AG04450 (cell line): ENCODE data around the gene LEMD2. TPM values are rescaled to one million over a fixed set of nuclear protein-coding genes. Genes with fewer than 3 reads are reported as not detected.

ENCODE experiments used
- CTCF ChIA-PET: fragments of 300-600, 350-600 bp; formaldehyde crosslinking; extraction: SDS; loops from one replicate; lab custom pipeline; 2022; ENCODE audit warnings: antibody characterized with exemption, inconsistent platforms; lab: Charles Lee
- POLR2A ChIA-PET: fragments of 350-600 bp; formaldehyde crosslinking; extraction: SDS; loops from one replicate; lab custom pipeline; 2021; ENCODE audit warnings: antibody characterized with exemption, inconsistent platforms; lab: Yijun Ruan, JAX
- DNase-seq: peaks from one replicate; pipeline ENCODE4 v3.0.0-alpha.2; 2011; ENCODE audit warnings: low read depth, low spot score
- H3K27ac ChIP-seq: one replicate; pipeline ENCODE4 v1.5.1; 2012; ENCODE audit warnings: low read depth, low read length, control low read depth
- H3K27me3 ChIP-seq: one replicate; pipeline ENCODE4 v1.6.0; 2012; ENCODE audit warnings: low read length; ENCODE audit not compliant: control insufficient read depth, insufficient read depth
- H3K4me3 ChIP-seq: 2 replicates; pipeline ENCODE4 v1.5.1; 2011; ENCODE audit warnings: mild to moderate bottlenecking, low read depth, low read length, control low read depth
- H3K9me3 ChIP-seq: 2 replicates; pipeline ENCODE4 v1.5.1; 2012; ENCODE audit warnings: low read length; ENCODE audit not compliant: control insufficient read depth, insufficient read depth
- CTCF ChIP-seq: IDR thresholded peaks from 2 replicates; pipeline ENCODE4 v1.5.1; 2011; ENCODE audit warnings: low read depth, low read length, control low read depth, inconsistent platforms
- polyA plus RNA-seq: library from polyadenylated mRNA; depleted of rRNA; stranded (reverse); fragments of >200 nt; gene quantifications from 2 replicates; pipeline ENCODE4 v1.2.3, GENCODE V29; 2011

LEMD2 gene
- polyA plus RNA-seq, 1 experiment, result 47.4 TPM

DNA sequence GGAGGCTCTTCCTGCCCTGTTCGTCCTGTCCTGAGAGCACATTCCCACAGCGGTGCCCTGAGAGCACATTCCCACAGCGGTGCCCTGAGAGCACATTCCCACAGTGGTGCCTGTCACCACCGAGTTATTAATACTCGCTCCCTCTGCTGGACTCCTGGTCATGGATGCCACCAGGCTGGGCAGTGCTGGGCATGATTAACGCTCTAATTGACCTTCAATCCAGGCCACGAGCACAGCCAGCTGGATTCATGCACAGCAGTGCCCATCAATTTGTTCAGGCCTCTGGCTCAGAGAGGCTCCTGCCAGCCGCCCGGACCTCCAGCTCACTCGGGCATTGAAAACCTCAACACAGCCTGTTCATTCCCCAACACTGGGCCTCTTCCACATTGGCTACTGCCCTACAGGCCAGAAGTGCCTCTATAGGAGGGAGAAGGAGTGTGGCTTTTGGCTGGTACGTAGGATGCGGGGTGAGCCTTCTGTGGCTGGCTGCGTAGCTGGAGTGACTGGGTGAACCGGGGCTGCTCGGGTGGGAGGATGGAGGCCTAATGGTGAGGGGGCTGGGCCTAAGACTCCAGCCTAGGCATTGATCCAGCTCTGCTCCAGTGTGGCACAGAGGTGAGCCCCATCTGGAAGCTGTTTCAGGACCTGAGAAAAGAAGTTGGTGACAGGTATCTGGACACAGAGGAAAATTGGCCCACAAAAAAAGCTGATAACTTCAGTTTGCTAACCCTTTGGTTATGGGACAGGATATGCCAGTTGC is 51.5 kb downstream of the LEMD2 start:
- Histone ChIP-seq H3K27me3 (peaks cover 4% of the 10 kb centered on the region), H3K9me3 (no peaks in the 10 kb centered on the region), H3K27ac (no peak overlapping the region), H3K4me3 (no peak overlapping the region)
- CTCF ChIA-PET, result interaction anchor here (0.9 kb wide), 1 partner anchor 9 kb away, joined by 3 read pairs; no protein-coding TSS in a partner anchor
- POLR2A ChIA-PET, result interaction anchor here (0.6 kb wide), 1 partner anchor 53 kb away, joined by 3 read pairs; no protein-coding TSS in a partner anchor
- no peak for DNase-seq
- TF ChIP-seq CTCF, result no peak

DNA sequence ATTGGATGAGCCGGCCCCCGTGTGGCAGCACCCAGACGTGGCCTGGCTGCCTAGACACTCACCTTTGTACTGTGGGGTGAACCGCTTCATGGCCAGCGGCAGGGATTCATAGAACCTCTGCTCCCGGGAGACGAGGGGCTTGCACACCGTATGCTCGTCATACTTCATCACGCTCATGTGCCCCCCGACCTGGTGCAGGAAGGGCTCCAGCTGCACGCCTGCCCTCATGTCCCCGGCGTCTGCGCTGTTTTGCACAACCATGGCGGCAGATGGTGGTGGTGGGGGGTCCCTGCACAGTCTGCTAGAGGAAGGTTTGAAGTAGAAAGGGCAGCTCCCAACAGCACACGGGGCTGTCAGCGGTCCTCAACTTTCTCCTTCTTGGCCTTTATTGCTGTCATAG is 53.7 kb downstream of the LEMD2 start:
- TF ChIP-seq CTCF, result no peak
- H3K9me3 ChIP-seq, result no peaks in the 10 kb centered on the region
- ChIA-PET CTCF (interaction anchor here (1.1 to 1.2 kb wide), 2 partner anchors 8 to 10 kb away, joined by 3 to 7 read pairs; no protein-coding TSS in a partner anchor), POLR2A (no interaction called here)
- H3K27me3 ChIP-seq, result no peaks in the 10 kb centered on the region
- no peak for DNase-seq
- no peak overlapping the region for H3K4me3 ChIP-seq
- no peak overlapping the region for H3K27ac ChIP-seq

DNA sequence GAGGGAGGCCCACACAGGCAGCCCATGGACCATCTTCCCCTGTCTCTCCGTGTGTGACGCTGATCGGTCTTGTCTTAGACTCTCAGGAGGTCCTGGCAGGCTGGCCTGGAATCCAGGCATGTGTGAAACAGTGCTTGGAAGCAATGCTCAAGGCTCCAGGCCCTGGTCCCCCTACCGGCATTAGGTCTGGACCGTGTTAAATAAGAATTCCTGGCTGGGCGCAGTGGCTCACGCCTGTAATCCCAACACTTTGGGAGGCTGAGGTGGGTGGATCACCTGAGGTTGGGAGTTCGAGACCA is 55.3 kb downstream of the LEMD2 start:
- POLR2A ChIA-PET, result no interaction called here
- no peak for TF ChIP-seq CTCF
- Histone ChIP-seq H3K27ac (no peak overlapping the region), H3K27me3 (peaks cover 4% of the 10 kb centered on the region), H3K4me3 (no peak overlapping the region), H3K9me3 (no peaks in the 10 kb centered on the region)
- no peak for DNase-seq
- CTCF ChIA-PET, result no interaction called here

DNA sequence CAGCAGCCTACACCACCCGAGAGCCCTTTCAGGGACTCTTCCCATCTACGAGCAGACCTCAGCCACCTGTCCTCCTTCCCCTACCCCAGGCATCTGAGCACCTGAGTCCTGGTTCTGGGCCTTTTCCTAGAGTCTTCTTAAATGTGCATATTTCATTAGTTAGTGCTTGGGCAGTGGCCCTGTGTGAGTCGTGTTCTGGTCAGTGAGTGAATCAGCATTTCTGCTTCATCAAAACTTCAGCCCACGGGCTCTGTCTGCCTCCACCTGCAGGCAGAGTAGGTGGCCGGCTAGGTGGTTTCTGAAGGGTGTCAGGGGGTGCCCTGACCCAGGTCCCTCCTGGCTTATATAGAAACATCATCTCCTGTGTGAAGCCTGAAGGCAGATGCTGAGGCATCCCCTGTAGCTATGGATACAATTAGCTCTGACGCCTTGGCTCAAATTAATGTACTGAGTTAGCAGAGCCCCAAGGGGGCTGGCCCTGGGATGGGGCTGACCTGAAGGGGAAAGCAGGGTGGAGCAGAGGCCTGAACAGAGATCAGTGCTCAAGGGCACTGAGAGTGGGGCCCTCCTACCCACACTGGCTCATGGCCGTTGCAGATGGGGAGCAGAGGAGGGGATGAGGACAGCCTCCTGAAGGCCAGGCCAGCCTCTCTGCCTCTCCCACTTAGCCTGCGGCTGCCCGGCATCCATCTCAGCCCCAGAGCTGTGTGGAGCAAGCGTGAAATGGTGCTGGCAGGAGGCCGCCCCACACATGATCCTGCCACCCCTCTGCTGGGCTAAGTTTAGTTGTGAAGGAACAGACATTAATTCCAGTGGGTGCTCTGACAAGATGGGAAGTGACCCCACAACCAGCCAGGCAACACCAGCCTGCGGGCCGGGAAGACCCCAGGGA is 55.9 kb downstream of the LEMD2 start:
- Histone ChIP-seq H3K27ac (no peak overlapping the region), H3K27me3 (peaks cover 4% of the 10 kb centered on the region), H3K4me3 (no peak overlapping the region), H3K9me3 (no peaks in the 10 kb centered on the region)
- ChIA-PET POLR2A (no interaction called here), CTCF (interaction anchor here (2.2 kb wide), 1 partner anchor 11 kb away, joined by 8 read pairs; no protein-coding TSS in a partner anchor)
- no peak for DNase-seq
- TF ChIP-seq CTCF, result no peak

DNA sequence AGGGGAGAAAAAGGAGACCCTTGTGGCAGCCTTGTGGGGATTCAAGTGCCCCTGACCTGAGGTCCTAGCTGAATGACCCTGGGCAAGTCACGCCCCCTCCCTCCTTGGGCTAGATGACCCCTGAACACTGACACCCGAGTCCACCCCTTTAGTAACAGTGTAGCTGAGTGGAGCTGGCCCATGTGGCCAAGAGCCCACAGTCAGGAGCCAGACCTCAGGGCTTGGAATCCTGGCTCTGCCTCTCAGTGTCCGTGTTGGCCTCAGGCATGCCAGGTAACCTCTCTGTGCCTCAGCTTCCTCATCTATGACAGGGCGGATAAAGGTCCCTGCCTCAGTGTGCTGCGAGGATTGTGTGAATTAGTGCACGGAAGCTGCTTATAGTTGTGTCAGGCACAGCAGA is 56.5 kb downstream of the LEMD2 start:
- Histone ChIP-seq H3K4me3 (no peak overlapping the region), H3K27me3 (peaks cover 6% of the 10 kb centered on the region), H3K27ac (no peak overlapping the region), H3K9me3 (no peaks in the 10 kb centered on the region)
- POLR2A ChIA-PET, result no interaction called here
- CTCF ChIA-PET, result interaction anchor here (2.2 kb wide), 1 partner anchor 12 kb away, joined by 8 read pairs; no protein-coding TSS in a partner anchor
- no peak for TF ChIP-seq CTCF
- no peak for DNase-seq
